Trophoblast cell (in vitro differentiated cells and primary cell): ENCODE data around the gene CD44.

Experiments used
- DNase-seq, 2 donors: peaks; one replicate each; pipeline ENCODE4 v3.0.0-alpha.2; 2016
- H2AFZ ChIP-seq: 2 replicates; pipeline ENCODE4 v1.6.1; 2013; ENCODE audit warnings: low read length, moderate library complexity, mild to moderate bottlenecking; ENCODE audit not compliant: insufficient read depth, poor library complexity
- H2AK5ac ChIP-seq: 2 replicates; pipeline ENCODE4 v1.6.1; 2013; ENCODE audit warnings: mild to moderate bottlenecking, low read length
- H2BK120ac ChIP-seq: 2 replicates; pipeline ENCODE4 v1.6.1; 2013; ENCODE audit warnings: low read length, mild to moderate bottlenecking, moderate library complexity; ENCODE audit not compliant: insufficient read depth, poor library complexity
- H2BK12ac ChIP-seq: 2 replicates; pipeline ENCODE4 v1.6.1; 2013; ENCODE audit warnings: mild to moderate bottlenecking, low read length, moderate library complexity
- H2BK5ac ChIP-seq: 2 replicates; pipeline ENCODE4 v1.6.1; 2013; ENCODE audit warnings: low read length, low read depth, moderate library complexity, mild to moderate bottlenecking; ENCODE audit not compliant: poor library complexity
- H3K14ac ChIP-seq: 2 replicates; pipeline ENCODE4 v1.6.1; 2013; ENCODE audit warnings: mild to moderate bottlenecking, low read length
- H3K18ac ChIP-seq: 2 replicates; pipeline ENCODE4 v1.6.1; 2013; ENCODE audit warnings: mild to moderate bottlenecking, low read length
- H3K23ac ChIP-seq: 2 replicates; pipeline ENCODE4 v1.6.1; 2013; ENCODE audit warnings: low read length
- H3K27ac ChIP-seq: 2 replicates; pipeline ENCODE4 v1.5.1; 2013; ENCODE audit warnings: low read depth, mild to moderate bottlenecking, inconsistent platforms, low read length, moderate library complexity
- H3K27me3 ChIP-seq: 2 replicates; pipeline ENCODE4 v1.6.1; 2013; ENCODE audit warnings: inconsistent platforms, mild to moderate bottlenecking, low read length, moderate library complexity; ENCODE audit not compliant: insufficient read depth
- H3K36me3 ChIP-seq, 2 experiments: 1 replicate in 1 of 2; 2 replicates in 1 of 2; pipeline ENCODE4 v1.6.1; 2013; ENCODE audit warnings: low read length in 2 of 2, mild to moderate bottlenecking in 2 of 2, moderate library complexity in 1 of 2; ENCODE audit not compliant: insufficient read depth in 2 of 2, control insufficient read depth in 1 of 2
- H3K4ac ChIP-seq: 2 replicates; pipeline ENCODE4 v1.6.1; 2013; ENCODE audit warnings: low read depth, mild to moderate bottlenecking, low read length, moderate library complexity
- H3K4me1 ChIP-seq, 2 experiments: 1 replicate in 1 of 2; 2 replicates in 1 of 2; pipeline ENCODE4 v1.6.1; 2013; ENCODE audit warnings: low read length in 2 of 2, mild to moderate bottlenecking in 2 of 2, moderate library complexity in 1 of 2; ENCODE audit not compliant: insufficient read depth in 2 of 2, control insufficient read depth in 1 of 2
- H3K4me2 ChIP-seq: 2 replicates; pipeline ENCODE4 v1.6.1; 2013; ENCODE audit warnings: inconsistent platforms, mild to moderate bottlenecking, low read length, moderate library complexity
- H3K4me3 ChIP-seq: 2 replicates; pipeline ENCODE4 v1.5.1; 2013; ENCODE audit warnings: mild to moderate bottlenecking, low read depth, low read length, inconsistent platforms
- H3K79me1 ChIP-seq: one replicate; pipeline ENCODE4 v1.6.1; 2013; ENCODE audit warnings: low read length
- H3K79me2 ChIP-seq: 2 replicates; pipeline ENCODE4 v1.6.1; 2013; ENCODE audit warnings: low read length, mild to moderate bottlenecking; ENCODE audit not compliant: control insufficient read depth, insufficient read depth, poor library complexity
- H3K9ac ChIP-seq: 2 replicates; pipeline ENCODE4 v1.6.1; 2013; ENCODE audit warnings: mild to moderate bottlenecking, low read length
- H3K9me3 ChIP-seq: 2 replicates; pipeline ENCODE4 v1.6.1; 2013; ENCODE audit warnings: low read depth, mild to moderate bottlenecking, control low read depth, inconsistent platforms, low read length; ENCODE audit not compliant: insufficient read depth
- H4K12ac ChIP-seq: 2 replicates; pipeline ENCODE4 v1.6.1; 2013; ENCODE audit warnings: low read depth, mild to moderate bottlenecking, low read length, moderate library complexity
- H4K8ac ChIP-seq: 2 replicates; pipeline ENCODE4 v1.6.1; 2013; ENCODE audit warnings: low read depth, mild to moderate bottlenecking, low read length, moderate library complexity
- H4K91ac ChIP-seq: one replicate; pipeline ENCODE4 v1.6.1; 2013; ENCODE audit warnings: low read depth, mild to moderate bottlenecking, low read length, moderate library complexity
- WGBS: extraction: QIAGEN DNeasy Blood & Tissue Kit; methylation state at CpG from one replicate; pipeline ENCODE4 v1.1.7; 2013; ENCODE audit warnings: missing lambda C conversion rate; ENCODE audit not compliant: insufficient read length, insufficient coverage; ENCODE audit errors: extremely low coverage; 5-methylcytosine and 5-hydroxymethylcytosine counted together

CD44 gene

GRCh38 chr11:35178873-35179272 is 39.9 kb downstream of the CD44 start:
- H3K79me2 ChIP-seq, result no peaks in the 10 kb centered on the region
- no peak overlapping the region for H2BK120ac ChIP-seq
- no peak overlapping the region for H2AFZ ChIP-seq
- no peak overlapping the region for H3K27ac ChIP-seq
- DNase-seq, result no peak
- H4K91ac ChIP-seq, result no peak overlapping the region
- H3K4me1 ChIP-seq, result peaks cover 0 to 5% of the 10 kb centered on the region in 2 experiments
- no peak overlapping the region for H3K4ac ChIP-seq
- H3K18ac ChIP-seq, result no peak overlapping the region
- H3K36me3 ChIP-seq, result no peaks in the 10 kb centered on the region
- no CpG with 5 or more reads among the region's 2 CpGs for WGBS
- no peak overlapping the region for H2BK5ac ChIP-seq
- H2BK12ac ChIP-seq, result no peak overlapping the region
- no peak overlapping the region for H2AK5ac ChIP-seq
- no peak overlapping the region for H3K23ac ChIP-seq
- no peak overlapping the region for H3K4me3 ChIP-seq
- no peak overlapping the region for H3K14ac ChIP-seq
- H4K12ac ChIP-seq, result no peak overlapping the region
- H3K9me3 ChIP-seq, result no peaks in the 10 kb centered on the region
- no peaks in the 10 kb centered on the region for H3K27me3 ChIP-seq
- H3K9ac ChIP-seq, result no peak overlapping the region
- no peak overlapping the region for H3K4me2 ChIP-seq
- no peak overlapping the region for H4K8ac ChIP-seq
- no peaks in the 10 kb centered on the region for H3K79me1 ChIP-seq

GRCh38 chr11:35179466-35180135 is 40.6 kb downstream of the CD44 start:
- no peak overlapping the region for H2BK120ac ChIP-seq
- no peak overlapping the region for H4K91ac ChIP-seq
- DNase-seq, result no peak
- no peak overlapping the region for H3K27ac ChIP-seq
- no peaks in the 10 kb centered on the region for H3K79me2 ChIP-seq
- H3K14ac ChIP-seq, result no peak overlapping the region
- H2AK5ac ChIP-seq, result no peak overlapping the region
- H4K12ac ChIP-seq, result no peak overlapping the region
- no CpG with 5 or more reads among the region's 2 CpGs for WGBS
- no peak overlapping the region for H2BK5ac ChIP-seq
- H4K8ac ChIP-seq, result no peak overlapping the region
- no peak overlapping the region for H3K4me3 ChIP-seq
- no peak overlapping the region for H2BK12ac ChIP-seq
- H3K36me3 ChIP-seq, result no peaks in the 10 kb centered on the region
- no peak overlapping the region for H3K9ac ChIP-seq
- peaks cover 0 to 2% of the 10 kb centered on the region in 2 experiments for H3K4me1 ChIP-seq
- H3K79me1 ChIP-seq, result no peaks in the 10 kb centered on the region
- H2AFZ ChIP-seq, result no peak overlapping the region
- no peak overlapping the region for H3K4ac ChIP-seq
- H3K9me3 ChIP-seq, result no peaks in the 10 kb centered on the region
- H3K18ac ChIP-seq, result no peak overlapping the region
- no peak overlapping the region for H3K23ac ChIP-seq
- H3K27me3 ChIP-seq, result no peaks in the 10 kb centered on the region
- H3K4me2 ChIP-seq, result no peak overlapping the region

- H3K9me3 ChIP-seq, result no peaks in the 10 kb centered on the region
- H4K91ac ChIP-seq, result no peak overlapping the region
Measured at GRCh38 chr11:35180317-35181233, 41.6 kb downstream of the CD44 start.

DNA sequence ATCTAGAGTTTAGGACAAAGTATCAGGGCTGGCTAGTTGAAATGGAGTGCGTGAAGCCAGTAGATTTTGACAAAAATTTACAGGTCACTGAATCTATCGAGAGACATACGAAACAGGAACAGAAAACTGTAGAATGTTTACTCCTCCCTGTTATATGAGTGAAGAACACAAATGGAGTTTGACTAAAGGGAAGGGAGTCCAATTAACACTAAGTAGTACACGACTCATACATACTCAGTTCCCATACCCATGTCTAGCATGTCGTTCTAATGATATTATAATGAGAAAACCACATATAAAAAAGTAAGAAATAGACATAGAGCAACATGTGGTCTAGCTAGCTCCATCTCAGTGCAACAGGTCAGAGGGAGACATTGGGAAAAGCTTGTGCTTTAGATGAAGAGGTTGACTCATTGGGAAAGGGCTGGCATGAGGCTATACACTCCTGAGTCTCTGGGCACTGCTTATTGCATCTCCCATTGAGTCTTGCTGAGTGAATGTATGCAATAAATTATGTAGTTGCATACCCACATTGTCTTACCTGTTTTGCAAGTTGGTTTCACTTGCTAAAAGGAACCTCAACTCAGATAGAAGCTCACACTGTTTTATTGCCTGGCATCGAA is 43.5 kb downstream of the CD44 start:
- no peak for DNase-seq
- no peak overlapping the region for H4K12ac ChIP-seq
- no peak overlapping the region for H3K4me3 ChIP-seq
- no peaks in the 10 kb centered on the region for H3K9me3 ChIP-seq
- no peak overlapping the region for H3K27ac ChIP-seq
- no peak overlapping the region for H3K23ac ChIP-seq
- no peak overlapping the region for H2BK120ac ChIP-seq
- no peaks in the 10 kb centered on the region for H3K27me3 ChIP-seq
- no peak overlapping the region for H2BK12ac ChIP-seq
- peaks cover 0 to 2% of the 10 kb centered on the region in 2 experiments for H3K4me1 ChIP-seq
- no peak overlapping the region for H3K4me2 ChIP-seq
- H2AK5ac ChIP-seq, result no peak overlapping the region
- H2AFZ ChIP-seq, result no peak overlapping the region
- no peak overlapping the region for H4K91ac ChIP-seq
- H3K9ac ChIP-seq, result no peak overlapping the region
- H3K18ac ChIP-seq, result no peak overlapping the region
- WGBS, result no CpG with 5 or more reads among the region's 6 CpGs
- H3K14ac ChIP-seq, result no peak overlapping the region
- no peaks in the 10 kb centered on the region for H3K79me1 ChIP-seq
- H3K79me2 ChIP-seq, result no peaks in the 10 kb centered on the region
- H4K8ac ChIP-seq, result no peak overlapping the region
- no peak overlapping the region for H2BK5ac ChIP-seq
- no peak overlapping the region for H3K4ac ChIP-seq
- no peaks in the 10 kb centered on the region for H3K36me3 ChIP-seq

More at GRCh38 chr11:35180317-35181233, 41.6 kb downstream of the CD44 start:
- no peak overlapping the region for H3K9ac ChIP-seq
- H4K8ac ChIP-seq, result no peak overlapping the region
- H3K79me1 ChIP-seq, result no peaks in the 10 kb centered on the region
- H3K23ac ChIP-seq, result no peak overlapping the region
- no peak overlapping the region for H3K14ac ChIP-seq
- no peak overlapping the region for H3K4ac ChIP-seq
- H3K79me2 ChIP-seq, result no peaks in the 10 kb centered on the region
- no CpG with 5 or more reads among the region's 5 CpGs for WGBS
- H2BK120ac ChIP-seq, result no peak overlapping the region
- no peaks in the 10 kb centered on the region for H3K27me3 ChIP-seq
- H3K4me3 ChIP-seq, result no peak overlapping the region
- H2AK5ac ChIP-seq, result no peak overlapping the region
- no peak overlapping the region for H2AFZ ChIP-seq
- DNase-seq, result no peak
- no peak overlapping the region for H3K4me2 ChIP-seq
- no peak overlapping the region for H2BK5ac ChIP-seq
- H2BK12ac ChIP-seq, result no peak overlapping the region
- no peak overlapping the region for H3K27ac ChIP-seq
- peaks cover 0 to 2% of the 10 kb centered on the region in 2 experiments for H3K4me1 ChIP-seq
- H3K36me3 ChIP-seq, result no peaks in the 10 kb centered on the region
- no peak overlapping the region for H4K12ac ChIP-seq
- no peak overlapping the region for H3K18ac ChIP-seq
